Fibroblast of skin of left quadriceps (primary cell): ENCODE data around the gene CHKA.

Experiments
- DNase-seq, 2 experiments: peaks; one replicate each; pipeline ENCODE4 v3.0.0-alpha.2; 2013; ENCODE audit warnings: low read depth in 2 of 2

CHKA gene

DNA sequence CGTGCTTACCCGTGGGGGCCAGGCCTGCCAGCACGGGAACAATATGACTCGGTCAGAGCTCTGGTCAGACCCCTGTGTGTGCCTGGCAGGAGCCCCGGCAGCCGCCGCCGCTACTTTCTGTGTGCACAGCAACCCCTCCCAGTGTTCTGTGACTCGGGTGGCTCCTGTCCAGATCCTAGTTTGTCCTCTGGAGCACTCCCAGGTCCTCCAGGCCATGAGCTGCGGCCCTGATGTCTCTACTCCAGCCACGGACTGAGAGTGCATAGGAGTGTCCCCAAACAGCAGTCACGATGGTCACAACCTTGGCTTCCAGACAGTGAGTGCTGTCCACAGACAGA, 87.5 kb downstream of the CHKA start:
- DNase-seq = no peak

DNA sequence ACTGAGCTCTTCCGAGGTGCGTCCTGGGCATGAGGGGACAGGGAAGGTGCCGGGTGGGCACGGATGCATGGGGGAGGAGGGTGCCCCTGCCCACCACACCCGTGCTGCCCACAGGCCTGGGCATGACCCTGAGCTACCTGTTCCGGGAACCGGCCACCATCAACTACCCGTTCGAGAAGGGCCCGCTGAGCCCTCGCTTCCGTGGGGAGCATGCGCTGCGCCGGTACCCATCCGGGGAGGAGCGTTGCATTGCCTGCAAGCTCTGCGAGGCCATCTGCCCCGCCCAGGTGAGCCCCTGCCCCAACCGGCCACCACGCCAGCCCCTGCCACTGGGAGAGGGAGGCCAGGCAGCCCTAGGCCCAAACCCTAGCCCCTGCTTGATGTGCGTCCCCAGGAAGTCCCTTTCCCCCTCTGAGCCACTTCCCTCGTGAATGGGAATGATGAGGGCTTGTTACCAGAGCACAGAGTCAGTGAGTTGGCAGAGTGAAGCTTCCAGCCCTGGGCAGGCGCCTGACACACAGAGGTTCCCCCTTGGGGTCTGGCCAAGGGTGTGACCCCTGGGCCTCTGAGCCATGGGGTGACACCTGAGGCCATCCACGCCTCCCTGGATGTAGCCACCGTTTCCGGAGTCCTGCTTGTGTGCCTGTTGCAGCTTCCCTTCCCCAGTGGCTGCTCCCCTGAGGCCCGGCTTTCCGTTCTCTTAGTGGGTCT, 88.0 kb downstream of the CHKA start:
- DNase-seq = no peak

DNA sequence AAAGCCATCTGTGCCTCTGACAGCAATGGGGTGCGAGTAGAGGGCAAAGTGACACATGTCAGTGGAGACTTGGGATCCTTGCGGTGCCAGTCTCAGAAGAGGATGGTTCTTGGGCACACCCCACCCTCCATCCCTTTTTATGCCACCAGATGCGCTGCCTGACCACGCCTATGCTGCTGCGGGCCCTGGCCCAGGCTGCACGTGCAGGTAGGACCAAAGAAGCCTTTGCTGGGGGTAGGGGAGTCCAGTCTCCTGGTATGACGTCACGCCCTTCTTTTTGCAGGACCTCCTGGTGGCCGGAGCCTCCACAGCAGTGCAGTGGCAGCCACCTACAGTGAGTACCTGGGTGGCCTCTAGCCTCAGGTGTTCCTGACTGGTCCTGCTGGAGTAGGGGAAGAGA, 89.2 kb downstream of the CHKA start:
- no peak for DNase-seq

DNA sequence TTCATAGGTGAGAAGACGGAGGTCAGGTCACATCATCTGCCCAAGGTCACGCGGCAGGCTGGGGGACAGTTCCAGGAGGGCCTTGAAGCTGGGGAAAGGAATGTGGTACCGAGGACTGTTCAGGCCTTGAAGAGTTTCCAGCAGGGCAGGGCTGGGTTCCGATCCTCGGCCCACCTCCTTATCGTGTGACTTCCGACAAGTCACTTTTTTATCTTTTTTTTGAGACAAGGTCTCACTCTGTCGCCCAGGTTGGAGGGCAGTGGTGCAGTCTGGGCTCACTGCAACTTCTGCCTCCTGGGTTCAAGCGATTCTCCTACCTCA, 90.1 kb downstream of the CHKA start:
- no peak for DNase-seq

DNA sequence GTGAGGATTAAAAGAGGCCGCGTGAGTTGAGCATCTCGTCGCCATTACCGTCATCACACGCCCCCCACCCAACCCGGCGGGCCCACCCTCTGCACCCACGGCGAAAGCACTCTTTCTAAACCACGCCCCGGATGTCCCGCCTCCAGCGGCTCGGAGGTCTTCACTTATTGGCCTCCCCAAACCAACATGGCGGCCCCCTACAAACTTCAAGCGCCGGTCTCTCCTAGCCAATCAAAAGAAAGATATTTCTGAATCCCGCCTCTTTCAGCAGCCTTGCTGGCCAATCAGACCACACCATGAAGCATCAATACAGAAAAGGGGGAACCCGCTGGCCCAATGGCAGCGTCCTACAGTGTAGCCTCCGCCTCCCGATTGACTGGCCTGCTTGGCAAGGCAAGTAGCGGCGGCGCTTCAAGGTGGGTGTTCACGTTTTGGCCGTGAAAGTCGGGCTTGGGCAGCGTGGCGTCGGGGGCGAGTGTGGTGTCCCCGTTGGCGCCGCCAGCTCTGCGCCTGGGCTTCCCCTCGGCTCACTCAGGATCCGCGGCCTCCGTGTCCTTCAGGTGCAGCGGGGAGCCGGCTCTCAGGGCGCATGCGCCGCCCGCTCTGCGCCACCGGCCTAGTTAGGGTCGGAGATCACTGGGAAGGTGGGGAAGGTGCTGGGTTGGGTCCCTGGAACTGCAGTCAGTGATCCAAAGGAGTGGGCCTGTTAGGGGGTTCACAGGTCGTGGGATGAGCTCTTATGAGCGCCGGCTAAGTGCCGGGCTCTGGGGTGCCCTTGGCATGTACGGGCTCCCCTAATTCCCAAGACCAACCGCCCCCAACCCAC, 90.7 kb downstream of the CHKA start, which contains the start of gene NDUFS8:
TSS of gene NDUFS8 (plus strand) at position 364 of the 826 bp plus-strand sequence. CDS start 1,471 bp downstream, outside the sequence.
- DNase-seq = peak; percentile 99

DNA sequence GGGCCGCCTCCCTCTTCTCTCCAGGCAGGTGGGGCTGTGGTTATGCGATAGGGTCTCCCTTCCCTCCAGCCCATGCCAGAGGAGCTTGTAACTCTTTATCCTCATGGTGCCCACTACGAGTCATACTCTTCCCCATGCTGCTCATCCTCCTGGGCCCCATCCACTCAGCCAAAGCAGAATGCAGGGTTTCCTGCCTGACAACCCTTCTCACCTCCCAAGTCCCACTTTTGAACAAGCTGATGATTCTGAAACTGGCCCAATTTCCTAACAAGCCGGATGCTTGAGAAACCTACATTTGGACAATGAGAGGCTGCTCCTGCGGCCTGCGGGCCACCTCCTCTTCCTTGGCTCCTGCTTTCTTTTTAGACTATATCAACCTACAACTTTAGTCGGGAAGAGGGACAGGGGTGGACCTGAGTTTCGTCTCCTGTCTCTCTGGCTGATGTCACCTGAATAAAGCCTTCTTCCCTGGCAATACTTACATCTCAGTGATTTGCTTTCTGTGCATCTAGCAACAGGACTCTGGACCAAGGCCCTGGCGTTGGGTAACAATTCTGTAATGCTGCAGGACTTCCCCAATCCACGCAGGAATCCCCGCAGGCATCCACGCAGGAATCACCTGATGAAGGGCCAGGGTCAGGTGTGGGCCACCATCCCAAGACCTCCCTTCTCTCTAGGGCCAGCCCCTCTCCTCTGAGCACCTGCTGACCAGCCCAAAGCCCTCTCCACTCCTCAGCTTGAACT, 92.2 kb downstream of the CHKA start:
- no peak for DNase-seq

DNA sequence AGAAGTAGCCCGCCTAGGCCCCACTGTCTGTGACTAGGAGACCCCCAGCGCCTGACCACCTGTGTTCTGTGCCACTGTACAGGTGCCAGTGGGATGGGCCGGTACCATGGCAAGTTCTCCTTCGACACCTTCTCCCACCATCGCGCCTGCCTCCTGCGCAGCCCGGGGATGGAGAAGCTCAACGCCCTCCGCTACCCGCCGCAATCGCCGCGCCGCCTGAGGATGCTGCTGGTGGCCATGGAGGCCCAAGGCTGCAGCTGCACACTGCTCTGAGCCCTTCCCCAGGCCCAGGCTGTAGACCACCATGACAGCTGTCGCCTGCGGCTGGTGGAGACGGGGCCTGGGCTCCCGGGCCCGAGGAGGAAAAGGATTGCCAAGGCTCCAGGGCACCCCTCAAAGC, 93.5 kb downstream of the CHKA start:
- DNase-seq = no peak

DNA sequence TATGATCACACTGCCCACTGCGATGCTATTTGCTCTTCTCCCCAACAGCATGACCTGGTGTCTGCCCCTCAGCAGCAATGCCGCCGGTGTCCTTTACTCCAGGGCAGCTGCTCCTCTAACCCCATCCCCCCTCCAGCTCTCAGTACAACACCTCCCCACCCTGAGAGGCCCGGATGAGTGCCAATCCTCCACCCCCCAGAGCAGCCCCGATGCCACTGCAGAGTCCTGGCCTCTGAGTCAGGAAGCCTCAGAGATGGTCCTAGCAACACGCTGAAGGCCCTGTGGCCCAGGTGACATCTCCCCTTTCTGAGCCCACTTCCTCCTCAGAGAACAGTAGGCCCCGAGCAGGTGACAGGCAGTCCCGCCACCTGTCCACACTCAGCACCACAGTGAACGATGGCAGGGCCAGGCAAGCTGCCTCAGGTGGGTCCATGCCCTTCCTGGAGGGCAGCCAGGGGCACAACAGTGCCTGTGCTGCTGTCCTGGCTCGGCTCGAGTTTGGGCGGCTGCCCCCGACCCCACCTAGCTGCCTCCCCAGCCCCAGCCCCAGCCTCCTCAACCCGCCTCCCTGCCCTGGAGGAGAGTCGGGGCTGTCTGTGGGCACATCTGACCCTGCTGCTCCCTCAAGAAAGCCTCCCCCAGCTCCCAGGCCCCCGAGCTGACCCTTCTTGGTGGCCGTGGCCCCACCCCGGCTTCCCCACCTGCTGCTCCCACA, 94.6 kb downstream of the CHKA start:
- no peak for DNase-seq

DNA sequence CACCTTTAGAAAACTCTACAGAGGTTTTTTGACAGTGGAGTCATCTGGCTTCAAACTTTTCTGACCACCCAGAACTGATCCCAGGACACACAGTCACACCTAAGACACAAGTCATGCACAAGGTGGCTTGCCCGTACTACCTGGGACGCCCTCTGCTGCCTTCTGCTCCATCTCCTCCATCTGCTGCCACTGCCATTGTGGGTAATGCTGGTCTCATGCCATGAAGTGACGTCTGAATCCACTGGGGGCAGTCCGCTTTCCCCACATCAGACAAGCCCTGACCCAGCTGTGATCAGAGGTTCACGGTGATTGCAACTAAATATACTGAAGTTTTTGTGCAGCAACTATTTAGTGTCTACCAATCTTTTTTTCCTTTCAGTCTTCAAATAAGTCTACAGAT, 96.1 kb downstream of the CHKA start:
- no peak for DNase-seq

DNA sequence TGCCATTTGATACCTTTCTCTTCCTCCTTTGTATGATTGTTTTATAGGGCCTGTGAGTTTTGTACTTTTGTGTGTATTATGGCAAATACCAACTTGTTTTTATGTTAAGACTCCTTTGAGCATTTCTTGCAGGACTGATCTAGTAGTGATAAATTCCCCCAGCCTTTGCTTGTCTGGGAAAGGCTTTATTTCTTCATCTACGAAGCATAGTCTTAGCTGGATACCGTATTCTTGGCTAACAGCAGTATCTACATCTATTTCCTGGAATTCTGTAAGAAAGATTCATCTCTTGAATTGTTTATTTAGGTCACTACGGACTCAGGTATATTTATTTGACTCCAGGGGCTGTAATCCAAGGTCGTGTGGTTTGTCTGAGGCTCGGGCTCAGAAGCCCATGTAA, 96.7 kb downstream of the CHKA start:
- DNase-seq = no peak

DNA sequence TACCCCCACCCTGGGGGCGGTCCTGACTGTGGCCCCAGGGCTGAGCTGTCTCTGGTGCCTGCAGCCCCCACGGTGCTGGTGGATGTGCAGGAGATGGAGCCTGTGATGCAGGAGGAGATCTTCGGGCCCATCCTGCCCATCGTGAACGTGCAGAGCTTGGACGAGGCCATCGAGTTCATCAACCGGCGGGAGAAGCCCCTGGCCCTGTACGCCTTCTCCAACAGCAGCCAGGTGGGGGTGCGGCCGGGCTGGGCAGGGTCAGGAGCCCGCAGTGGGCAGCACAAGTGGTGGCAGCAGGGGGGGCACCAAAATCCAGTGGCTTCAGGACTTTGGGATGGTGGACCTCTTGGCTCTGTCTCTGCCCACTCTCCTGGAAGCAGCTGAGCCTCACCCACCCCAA, 98.7 kb downstream of the CHKA start:
- no peak for DNase-seq

DNA sequence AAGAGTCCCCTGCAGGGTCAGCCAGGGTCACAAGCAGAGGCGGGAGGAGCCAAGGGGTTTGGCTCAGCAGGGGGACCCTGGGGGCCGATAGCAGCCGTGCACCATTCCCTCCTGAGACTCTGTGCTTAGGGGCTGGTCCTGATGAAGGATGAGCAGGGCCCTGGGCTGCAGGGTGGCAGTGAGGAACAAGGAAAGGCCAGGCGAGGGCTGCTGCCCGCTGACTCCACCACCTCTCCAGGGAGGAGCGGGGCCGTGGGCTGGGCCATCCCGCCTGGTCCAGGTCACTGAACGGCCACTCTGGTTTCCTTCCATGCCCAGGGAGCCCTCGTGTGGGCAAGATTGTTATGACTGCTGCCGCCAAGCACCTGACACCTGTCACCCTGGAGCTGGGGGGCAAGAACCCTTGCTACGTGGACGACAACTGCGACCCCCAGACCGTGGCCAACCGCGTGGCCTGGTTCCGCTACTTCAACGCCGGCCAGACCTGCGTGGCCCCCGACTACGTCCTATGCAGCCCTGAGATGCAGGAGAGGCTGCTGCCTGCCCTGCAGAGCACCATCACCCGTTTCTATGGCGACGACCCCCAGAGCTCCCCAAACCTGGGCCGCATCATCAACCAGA, 99.9 kb downstream of the CHKA start:
- no peak for DNase-seq

DNA sequence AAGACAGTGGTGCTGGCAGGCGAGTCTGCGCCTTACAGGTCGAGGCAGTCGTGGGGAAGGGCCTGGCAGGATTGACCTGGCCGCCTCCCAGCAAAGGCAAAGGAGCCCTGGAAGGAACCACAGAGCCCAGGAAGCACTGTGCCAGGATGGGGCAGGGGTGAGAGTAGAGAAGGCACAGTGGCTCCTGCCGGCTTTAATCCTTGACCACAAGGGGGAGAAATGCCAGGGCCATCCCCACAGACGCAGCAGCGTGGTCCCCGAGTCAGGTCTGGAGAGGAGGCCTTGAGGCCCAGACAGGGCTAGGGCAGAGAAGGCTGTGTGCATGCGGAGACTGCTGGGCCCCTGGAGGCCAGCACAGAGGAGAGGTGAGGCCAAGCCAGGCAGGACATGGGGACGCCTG, 100.6 kb downstream of the CHKA start:
- DNase-seq = no peak

DNA sequence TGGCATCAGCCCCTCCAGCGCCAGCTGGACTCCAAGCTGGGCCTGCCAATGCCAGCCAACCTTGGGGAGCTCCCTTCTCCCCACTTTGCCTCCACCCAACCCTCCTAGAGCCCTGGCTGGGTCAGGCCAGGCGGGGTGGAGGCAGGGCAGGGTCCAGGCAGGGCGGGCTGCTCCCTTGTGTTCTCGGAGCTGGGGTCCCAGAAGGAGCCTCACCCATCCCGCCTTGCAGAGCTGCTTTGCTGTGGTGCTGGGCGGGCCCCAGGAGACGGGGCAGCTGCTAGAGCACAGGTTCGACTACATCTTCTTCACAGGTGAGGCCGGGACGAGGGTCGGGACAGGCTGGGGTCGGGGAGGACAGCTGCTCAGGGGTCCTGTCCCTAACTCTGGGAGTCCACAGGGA, 101.7 kb downstream of the CHKA start:
- no peak for DNase-seq

DNA sequence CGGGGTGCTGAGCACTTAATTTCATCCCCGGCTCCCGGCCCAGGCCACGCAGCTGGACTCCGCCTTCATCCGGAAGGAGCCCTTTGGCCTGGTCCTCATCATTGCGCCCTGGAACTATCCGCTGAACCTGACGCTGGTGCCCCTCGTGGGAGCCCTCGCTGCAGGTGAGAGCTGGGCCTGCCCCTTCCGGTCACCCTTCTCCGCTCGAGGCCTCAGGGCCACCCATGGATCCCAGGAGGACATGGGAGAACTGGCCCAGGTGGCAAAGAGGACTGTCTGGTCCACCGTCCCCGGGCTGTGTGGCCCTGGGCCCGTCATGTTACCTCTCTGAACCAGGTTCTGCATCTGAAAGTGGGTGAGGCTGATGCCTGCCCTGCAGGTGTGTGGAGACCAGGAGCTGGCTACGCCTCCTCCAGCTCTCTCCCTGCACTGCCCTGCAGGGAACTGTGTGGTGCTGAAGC, 102.4 kb downstream of the CHKA start:
- no peak for DNase-seq

DNA sequence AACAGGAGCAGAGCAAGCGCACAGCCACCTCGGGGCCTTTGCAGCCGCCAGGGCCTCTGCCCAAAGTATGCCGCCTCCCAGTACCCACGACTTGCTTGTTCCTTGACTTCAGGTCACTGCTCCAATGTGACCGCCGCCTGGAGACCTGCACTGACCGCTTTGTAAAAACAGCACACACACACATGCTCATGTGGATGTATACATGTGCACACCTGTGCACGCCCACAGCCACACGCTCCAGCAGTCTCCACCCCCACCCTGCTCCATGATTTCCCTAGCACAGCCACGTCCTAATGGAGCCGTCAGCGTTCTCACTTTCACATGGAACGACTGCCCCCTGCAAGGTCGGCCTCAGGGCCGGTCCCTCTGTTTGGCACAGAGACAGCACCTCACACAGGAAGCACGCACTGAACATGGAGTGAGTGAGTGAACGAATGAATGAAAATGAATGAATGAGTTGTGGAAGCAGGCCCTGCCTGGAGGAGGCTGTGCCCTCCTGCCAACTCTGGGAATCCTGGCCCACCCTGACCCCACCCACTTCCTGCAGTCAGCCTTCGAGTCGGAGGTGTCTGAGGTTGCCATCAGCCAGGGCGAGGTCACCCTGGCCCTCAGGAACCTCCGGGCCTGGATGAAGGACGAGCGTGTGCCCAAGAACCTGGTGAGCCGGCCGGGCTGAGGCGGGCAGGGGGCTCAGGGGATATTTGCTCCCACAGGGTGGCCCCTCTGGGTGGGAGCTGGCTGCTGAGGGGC, 103.0 kb downstream of the CHKA start:
- no peak for DNase-seq

DNA sequence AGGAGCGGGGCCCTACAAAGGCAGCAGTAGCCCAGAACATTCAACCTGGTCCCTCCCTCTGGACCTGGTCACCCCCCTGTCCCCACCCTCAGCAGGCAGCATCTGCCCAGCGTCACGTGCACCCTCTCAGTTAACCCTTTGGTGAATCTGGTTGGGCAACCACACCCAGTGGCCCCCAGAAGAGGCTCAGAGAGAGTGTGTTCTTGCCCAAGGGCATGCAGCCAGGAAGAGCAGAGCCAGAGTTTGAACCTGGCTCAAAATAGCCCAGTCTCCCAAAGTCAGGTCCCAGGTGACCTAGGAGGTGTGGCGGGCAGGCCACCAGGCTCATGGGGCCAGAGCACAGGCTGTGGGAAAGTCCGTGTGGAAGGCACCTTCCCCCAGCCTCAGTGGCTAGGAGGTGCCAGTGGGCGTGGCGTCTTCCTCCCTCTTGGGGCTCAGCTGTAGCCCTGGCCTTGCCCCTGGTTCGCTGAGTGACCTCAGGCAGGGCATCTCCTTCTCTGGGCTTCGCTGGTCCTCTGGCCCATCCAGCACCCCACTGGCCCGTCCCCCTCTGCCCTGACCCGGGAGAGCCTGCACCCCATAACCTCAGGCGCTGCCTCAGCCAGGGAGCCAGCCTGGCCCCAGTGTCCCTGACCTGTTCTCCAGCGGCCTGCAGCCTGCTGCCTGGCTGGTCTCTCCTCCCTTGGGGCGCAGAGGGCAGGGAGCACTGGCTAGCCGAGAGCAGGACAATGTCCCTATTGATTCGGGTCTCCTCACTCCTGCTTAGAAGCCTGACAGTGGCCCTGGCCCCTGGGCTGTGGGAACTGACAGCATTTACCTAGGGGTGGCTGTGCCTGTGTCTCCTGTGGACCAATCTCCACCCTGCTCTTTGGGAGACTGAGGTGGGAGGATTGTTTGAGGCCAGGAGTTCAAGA, 104.0 kb downstream of the CHKA start:
- DNase-seq = no peak

DNA sequence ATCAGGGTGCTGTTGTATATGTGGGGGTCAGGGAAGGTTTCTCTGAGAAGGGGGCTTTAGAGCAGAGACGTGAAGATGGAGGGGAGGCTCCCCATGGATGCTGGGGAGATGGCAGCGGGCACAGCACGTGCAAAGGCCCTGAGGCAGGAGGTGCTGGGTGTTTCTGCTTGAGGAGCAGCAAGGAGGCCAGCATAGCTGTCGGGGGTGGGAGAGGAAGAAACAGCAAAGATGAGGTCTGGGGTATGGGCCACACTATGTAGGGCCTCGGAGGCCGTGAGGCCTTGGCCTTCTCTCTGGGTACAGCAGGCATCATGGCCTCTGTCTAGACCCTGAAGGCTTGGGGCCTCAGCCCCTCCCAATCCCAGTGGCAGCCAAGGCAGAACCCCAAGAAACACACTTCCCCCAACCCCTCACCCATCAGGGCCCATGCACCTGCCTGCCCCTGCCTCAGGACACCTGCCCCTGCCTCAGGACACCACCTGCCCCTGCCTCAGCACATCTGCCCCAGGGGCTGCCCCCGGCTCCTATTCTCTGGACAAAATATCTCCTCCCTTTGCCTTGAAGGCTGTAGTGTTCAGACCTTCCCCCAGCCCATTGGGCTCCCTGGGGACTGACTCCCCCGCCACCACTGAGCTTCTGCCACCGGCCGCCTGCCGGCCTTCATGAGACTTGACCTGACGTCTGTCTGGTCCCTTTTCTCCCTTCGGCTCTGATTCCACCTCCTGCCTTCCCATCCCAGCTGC, 104.9 kb downstream of the CHKA start:
- no peak for DNase-seq

DNA sequence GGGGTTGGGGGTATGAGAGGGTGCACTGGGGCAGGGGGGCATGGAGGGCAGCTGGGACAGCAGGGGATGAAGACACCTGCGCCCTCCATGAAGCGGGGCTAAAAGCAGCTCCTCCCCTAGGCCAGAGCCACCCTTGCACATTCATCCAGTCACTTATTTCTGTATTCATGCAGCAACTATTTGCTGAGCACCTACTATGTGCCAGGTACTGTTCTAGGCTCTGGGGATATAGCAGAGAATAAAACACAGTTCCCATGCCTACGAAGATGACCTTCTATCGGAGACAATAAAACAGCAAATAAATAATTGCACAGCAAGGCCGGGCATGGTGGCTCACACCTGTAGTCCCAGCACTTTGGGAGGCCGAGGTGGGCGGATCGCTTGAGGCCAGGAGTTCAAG, 105.7 kb downstream of the CHKA start:
- no peak for DNase-seq
